DND-41 (cell line): Measurements from ENCODE around the gene SPP2.

Experiments
- CTCF ChIP-seq: IDR thresholded peaks from 2 replicates; pipeline ENCODE4 v1.5.1; 2012; ENCODE audit warnings: borderline replicate concordance, low read length, moderate library complexity, mild to moderate bottlenecking; ENCODE audit not compliant: poor library complexity, severe bottlenecking; ENCODE audit errors: extremely low read depth
- EZH2 ChIP-seq: IDR thresholded peaks from 3 replicates; pipeline ENCODE4 v1.6.1; 2012; ENCODE audit warnings: borderline replicate concordance, low read depth, mild to moderate bottlenecking, moderate library complexity, low read length, inconsistent platforms; ENCODE audit not compliant: severe bottlenecking

- TF ChIP-seq CTCF (no peak), EZH2 (no peak)
Observed at GRCh38 chr2:234033885-234034284, 16.6 kb upstream of the SPP2 start.
